Measurements from ENCODE around the gene TACR2. TPM values are rescaled to one million over a fixed set of nuclear protein-coding genes. Genes with fewer than 3 reads are reported as not detected.

Gene TACR2
- total RNA-seq, 4 donors from 2014 or later: 0.36 to 0.49 TPM; not detected in 2

- no peaks in the 10 kb centered on the region for H3K36me3 ChIP-seq
- DNase-seq (peak in 1 of 2 donors; percentile 6), ATAC-seq (no peak)
- no peaks in the 10 kb centered on the region for H3K27me3 ChIP-seq
- peaks cover 20 to 29% of the 10 kb centered on the region in 2 donors for H3K4me1 ChIP-seq
- intact Hi-C loops (cut with DNase I; ENCODE audit: low total_unique reads): loop anchor here (2.0 to 5.0 kb wide), 2 partner anchors 59 to 200 kb away; no protein-coding TSS in a partner anchor
- H3K9me3 ChIP-seq: no peaks in the 10 kb centered on the region
- TF ChIP-seq CTCF (IDR thresholded peaks at IDR 0.05 in 4 of 5, conservative IDR thresholded peaks at IDR 0.05 in 1 of 5) (no peak), POLR2A (IDR thresholded peaks at IDR 0.05) (no peak)
- in situ Hi-C loops (cut with MboI; ENCODE audit: low sequenced_read_pairs in 4 of 4): loop anchor here in 3 of 4 donors (10.0 to 25.0 kb wide), 2 partner anchors 197 to 200 kb away; partner anchors contain the start of gene FAM241B (in 3 of the 3)
- peak overlapping the region in 2 of 4 donors; percentile 89 to 91 for H3K27ac ChIP-seq
- no peak overlapping the region for H3K4me3 ChIP-seq
Observed at GRCh38 chr10:69437321-69438259, 20.9 kb upstream of the TACR2 start.

GRCh38 chr10:69435966-69436520 lies 19.3 kb upstream of the TACR2 start:
- H3K36me3 ChIP-seq: no peaks in the 10 kb centered on the region
- H3K27ac ChIP-seq: no peak overlapping the region
- intact Hi-C loops (cut with DNase I; ENCODE audit: low total_unique reads) (loop anchor here (5.0 kb wide), 1 partner anchor 201 kb away; no protein-coding TSS in a partner anchor), in situ Hi-C loops (cut with MboI; ENCODE audit: low sequenced_read_pairs in 4 of 4) (loop anchor here in 3 of 4 donors (10.0 to 25.0 kb wide), 2 partner anchors 199 to 201 kb away; partner anchors contain the start of gene FAM241B (in 3 of the 3))
- H3K4me1 ChIP-seq: peaks cover 20 to 29% of the 10 kb centered on the region in 2 donors
- H3K4me3 ChIP-seq: no peak overlapping the region
- no peaks in the 10 kb centered on the region for H3K9me3 ChIP-seq
- no peak for TF ChIP-seq CTCF (IDR thresholded peaks at IDR 0.05 in 4 of 5, conservative IDR thresholded peaks at IDR 0.05 in 1 of 5)
- TF ChIP-seq POLR2A (IDR thresholded peaks at IDR 0.05): no peak
- DNase-seq: peak in 1 of 2 donors; percentile 6
- H3K27me3 ChIP-seq: no peaks in the 10 kb centered on the region
- ATAC-seq: no peak

GRCh38 chr10:69434926-69435325 lies 18.2 kb upstream of the TACR2 start:
- no peak overlapping the region for H3K27ac ChIP-seq
- H3K36me3 ChIP-seq: no peaks in the 10 kb centered on the region
- TF ChIP-seq POLR2A (IDR thresholded peaks at IDR 0.05) (no peak), CTCF (IDR thresholded peaks at IDR 0.05 in 4 of 5, conservative IDR thresholded peaks at IDR 0.05 in 1 of 5) (no peak)
- intact Hi-C loops (cut with DNase I; ENCODE audit: low total_unique reads): loop anchor here (5.0 kb wide), 1 partner anchor 202 kb away; no protein-coding TSS in a partner anchor
- peaks cover 13 to 21% of the 10 kb centered on the region in 2 donors for H3K4me1 ChIP-seq
- in situ Hi-C loops (cut with MboI; ENCODE audit: low sequenced_read_pairs in 4 of 4): loop anchor here (5.0 to 25.0 kb wide), 4 partner anchors 67 to 202 kb away; partner anchors contain the start of gene FAM241B (in 3 of the 4)
- DNase-seq (peak in 1 of 2 donors; percentile 9), ATAC-seq (no peak)
- no peaks in the 10 kb centered on the region for H3K27me3 ChIP-seq
- no peak overlapping the region for H3K4me3 ChIP-seq
- no peaks in the 10 kb centered on the region for H3K9me3 ChIP-seq

GRCh38 chr10:69434169-69434568 lies 17.5 kb upstream of the TACR2 start:
- ATAC-seq (no peak), DNase-seq (no peak)
- Histone ChIP-seq H3K27ac (no peak overlapping the region), H3K36me3 (no peaks in the 10 kb centered on the region), H3K9me3 (no peaks in the 10 kb centered on the region), H3K4me1 (peaks cover 5 to 13% of the 10 kb centered on the region in 2 donors), H3K4me3 (no peak overlapping the region), H3K27me3 (no peaks in the 10 kb centered on the region)
- in situ Hi-C loops (cut with MboI; ENCODE audit: low sequenced_read_pairs in 4 of 4): loop anchor here (5.0 to 25.0 kb wide), 4 partner anchors 68 to 203 kb away; partner anchors contain the start of gene FAM241B (in 3 of the 4)
- intact Hi-C loops (cut with DNase I; ENCODE audit: low total_unique reads): no loop called here
- no peak for TF ChIP-seq CTCF (IDR thresholded peaks at IDR 0.05 in 4 of 5, conservative IDR thresholded peaks at IDR 0.05 in 1 of 5)
- TF ChIP-seq POLR2A (IDR thresholded peaks at IDR 0.05): no peak
